NCI-H2196 (cell line): Measurements from ENCODE around the gene IL17RC.
"Not testable (repeated sequence)": the region's sequence is repeated elsewhere in the genome, so short reads cannot be mapped to it uniquely, and the experiment has no call there.

Experiments used
- DNase-seq: peaks from one replicate; lab custom pipeline; 2025; ENCODE audit not compliant: unreplicated experiment; lab: John Stamatoyannopoulos, UW

The IL17RC gene

DNA sequence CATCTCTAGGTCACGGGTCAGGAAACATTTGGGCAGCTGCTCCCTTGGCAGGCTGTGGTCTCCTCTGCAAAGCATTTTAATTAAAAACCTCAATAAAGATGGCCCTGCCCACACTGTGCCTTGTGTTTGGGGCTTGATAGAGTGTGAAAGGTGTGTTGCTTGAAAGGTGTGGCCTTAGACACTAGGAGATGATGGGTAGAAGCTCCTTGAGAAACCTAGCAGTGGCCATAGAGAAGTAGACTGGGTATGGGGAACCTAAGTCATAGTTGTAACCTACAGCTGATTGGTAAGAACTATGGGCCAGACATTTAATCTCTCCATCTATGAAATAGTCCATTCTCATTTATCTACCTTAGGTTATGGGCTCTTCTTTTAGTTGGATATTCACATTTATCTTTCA is 23.2 kb upstream of the IL17RC start:
- DNase-seq, result no peak

DNA sequence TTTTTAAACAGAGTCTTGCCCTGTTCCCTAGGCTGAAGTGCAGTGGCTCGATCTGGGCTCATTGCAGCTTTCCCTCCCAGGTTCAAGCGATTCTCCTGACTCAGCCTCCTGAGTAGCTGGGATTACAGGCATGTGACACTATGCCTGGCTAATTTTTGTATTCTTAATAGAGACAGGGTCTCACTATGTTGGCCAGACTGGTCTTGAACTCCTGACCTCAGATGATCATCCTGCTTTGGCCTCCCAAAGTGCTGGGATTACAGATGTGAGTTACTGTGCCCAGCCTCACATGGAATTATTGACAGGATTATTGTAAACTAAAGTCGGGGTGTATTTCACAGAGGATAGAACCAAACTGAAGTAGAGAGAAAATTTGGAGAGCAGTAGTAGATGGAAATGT is 21.2 kb upstream of the IL17RC start:
- not testable (repeated sequence) for DNase-seq

DNA sequence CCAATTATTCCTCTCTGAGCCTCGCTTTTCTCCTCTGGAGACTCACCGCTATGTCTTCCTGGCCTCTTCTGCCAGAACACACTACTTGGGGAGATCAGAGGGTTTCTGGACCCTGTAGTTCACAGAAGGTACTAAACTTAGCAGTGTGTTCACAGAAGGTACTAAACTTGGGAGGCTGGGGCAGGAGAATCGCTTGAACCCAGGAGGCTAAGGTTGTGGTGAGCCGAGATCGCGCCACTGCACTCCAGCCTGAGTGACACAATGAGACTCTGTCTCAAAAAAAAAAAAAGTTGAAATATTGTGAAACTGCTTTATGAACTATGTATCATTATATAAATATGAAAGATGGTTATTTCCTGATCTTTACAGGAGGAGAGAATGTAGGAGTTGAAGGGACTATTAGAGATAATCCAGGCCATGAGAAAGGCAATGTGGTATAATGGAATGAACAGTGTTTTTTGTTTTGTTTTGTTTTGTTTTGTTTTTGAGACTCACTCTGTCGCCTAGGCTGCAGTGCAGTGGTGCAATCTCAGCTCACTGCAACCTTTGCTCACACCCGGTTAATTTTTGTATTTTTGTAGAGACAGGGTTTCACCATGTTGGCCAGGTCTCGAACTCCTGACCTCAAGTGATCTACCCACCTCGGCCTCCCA is 20.0 kb upstream of the IL17RC start:
- DNase-seq, result not testable (repeated sequence)

DNA sequence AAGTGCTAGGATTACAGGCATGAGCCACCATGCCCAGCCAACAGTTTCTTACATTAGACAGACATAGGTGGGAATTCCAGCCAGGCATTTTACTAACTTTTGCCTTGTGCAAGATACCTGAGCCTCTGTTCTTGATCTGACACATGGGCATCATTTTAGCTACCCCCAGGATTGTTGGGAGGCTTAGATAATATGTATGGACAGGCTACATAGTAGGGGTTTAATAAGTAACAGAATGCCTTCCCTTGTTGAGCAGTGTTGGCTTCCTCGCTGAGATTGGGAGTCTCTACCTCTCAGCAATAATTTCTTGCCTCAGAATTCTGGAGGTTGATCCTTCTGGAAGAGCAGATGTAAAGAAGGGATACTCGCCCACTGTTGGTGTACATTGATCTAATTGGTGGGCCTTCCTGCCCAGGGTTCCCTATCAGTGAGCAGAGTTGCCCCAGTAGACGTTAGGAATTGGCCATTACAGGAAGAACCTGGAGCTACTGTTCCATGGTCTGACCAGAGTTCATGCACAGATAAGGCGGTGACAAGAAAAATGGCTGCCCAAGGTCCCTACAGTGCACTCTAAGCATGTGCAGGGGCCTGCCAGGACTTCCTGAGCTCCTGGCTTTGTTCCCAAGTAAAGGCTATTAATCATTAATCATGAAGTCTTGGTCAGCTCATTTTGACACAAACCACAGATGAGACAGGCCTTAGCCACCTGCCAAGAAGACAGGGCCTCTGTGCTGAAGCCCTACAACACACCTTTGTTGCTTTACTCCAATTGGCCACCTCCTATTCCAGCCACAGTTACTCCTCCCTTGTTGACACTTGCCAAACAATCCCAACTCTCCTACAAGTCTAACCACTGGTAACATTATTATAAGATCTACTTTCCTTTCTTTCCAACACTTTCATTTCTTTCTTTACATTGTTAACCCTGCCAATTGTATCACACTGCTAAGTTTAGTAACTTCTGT is 19.2 kb upstream of the IL17RC start:
- DNase-seq, result peak; percentile 50

DNA sequence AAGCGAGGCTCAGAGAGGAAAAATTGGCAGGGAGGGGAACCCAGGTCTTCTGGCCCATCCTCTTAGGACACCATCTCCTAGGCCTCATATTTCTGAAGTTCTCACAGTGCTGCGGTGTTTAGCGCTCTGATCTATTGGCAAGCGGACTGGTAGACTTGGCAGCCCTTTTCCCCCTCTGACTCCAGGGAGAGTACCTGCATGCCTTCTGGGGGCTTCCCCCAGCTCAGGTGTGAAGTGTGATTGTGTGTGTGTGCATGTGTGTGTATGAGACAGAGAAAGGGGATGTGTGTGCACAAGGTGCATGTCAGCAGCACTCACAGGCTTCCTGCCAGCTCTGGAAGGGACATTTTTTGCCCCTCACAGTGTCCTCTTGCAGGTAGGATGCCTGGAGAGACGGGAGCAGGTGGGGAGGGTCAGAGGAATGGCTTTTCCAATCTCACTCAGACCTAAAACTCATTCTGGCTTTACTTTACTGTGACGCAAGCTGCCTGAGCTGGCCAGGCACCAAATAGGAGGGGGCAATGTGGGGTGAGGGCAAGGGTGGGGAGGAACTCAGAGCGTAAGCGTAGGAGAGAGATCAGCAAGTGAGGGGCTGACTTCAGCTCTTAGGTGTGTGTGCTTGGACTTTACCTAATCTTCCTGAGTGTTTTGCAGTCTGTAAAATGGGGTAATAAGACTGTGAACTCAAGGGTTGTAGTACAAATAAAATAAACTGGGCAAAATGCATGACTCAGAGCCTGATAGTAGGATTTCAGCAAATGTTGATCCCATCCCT is 18.2 kb upstream of the IL17RC start:
- no peak for DNase-seq

DNA sequence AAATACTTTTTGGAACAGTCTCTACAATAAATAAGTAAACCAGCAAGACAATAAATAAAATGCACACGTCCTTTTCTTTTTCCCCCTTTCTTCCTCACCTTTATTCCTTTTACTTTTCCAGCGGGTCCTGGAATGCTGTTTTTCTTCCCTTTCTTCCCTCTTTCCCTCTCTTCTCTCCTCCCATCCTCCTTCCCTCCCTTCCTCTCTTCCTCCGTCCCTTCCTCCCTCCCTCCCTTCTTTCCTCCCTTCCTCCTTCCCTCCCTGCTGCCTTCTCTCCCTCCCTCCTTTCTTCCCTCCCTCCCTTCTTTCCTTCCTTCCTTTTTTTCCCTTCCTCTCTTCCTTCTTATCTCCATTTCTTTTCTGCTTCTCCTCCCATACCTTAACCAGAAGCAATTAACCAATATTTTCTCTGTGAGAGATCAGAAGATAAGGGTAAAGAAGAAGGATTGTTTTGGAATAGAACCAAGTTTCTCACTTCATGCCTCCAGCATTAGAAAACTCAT is 17.6 kb upstream of the IL17RC start:
- DNase-seq, result no peak

DNA sequence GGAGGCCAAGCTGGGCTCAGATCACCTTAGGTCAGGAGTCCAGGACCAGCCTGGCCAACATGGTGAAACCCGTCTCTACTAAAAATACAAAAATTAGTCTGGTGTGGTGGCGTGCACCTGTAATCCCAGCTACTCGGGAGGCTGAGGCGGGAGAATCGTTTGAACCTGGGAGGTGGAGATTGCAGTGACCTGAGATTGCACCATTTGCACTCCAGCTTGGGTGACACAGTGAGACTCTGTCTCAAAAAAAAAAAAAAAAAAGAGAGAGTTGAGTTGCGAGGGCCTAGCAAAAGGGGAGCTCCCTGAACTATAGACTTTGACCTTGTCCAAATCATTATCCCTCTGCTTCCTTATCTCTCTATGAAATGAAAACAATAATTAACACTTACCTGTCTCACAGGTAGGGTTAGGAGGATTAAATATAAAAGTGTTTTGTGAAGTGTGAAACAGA is 15.9 kb upstream of the IL17RC start:
- DNase-seq, result not testable (repeated sequence)

DNA sequence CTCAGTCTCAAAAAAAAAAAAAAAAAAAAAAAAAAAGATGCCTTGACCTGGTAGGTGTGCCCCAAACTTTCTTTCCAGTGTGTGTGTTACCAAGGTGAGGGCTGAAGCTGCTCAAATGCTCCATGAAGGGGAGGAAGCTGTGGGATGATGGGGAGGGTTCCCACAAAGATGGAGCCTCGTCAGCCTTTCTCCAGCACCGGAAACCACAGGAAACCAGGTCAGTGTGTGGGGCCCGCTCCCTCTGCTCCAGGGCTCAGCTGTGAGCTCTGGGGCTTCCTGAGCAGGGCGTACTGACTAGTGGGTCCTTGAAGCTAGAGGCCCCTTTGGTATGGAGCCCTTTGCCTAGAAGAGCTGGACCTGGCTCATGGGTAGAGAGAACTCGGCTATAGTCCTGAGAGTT is 14.9 kb upstream of the IL17RC start:
- DNase-seq, result no peak

DNA sequence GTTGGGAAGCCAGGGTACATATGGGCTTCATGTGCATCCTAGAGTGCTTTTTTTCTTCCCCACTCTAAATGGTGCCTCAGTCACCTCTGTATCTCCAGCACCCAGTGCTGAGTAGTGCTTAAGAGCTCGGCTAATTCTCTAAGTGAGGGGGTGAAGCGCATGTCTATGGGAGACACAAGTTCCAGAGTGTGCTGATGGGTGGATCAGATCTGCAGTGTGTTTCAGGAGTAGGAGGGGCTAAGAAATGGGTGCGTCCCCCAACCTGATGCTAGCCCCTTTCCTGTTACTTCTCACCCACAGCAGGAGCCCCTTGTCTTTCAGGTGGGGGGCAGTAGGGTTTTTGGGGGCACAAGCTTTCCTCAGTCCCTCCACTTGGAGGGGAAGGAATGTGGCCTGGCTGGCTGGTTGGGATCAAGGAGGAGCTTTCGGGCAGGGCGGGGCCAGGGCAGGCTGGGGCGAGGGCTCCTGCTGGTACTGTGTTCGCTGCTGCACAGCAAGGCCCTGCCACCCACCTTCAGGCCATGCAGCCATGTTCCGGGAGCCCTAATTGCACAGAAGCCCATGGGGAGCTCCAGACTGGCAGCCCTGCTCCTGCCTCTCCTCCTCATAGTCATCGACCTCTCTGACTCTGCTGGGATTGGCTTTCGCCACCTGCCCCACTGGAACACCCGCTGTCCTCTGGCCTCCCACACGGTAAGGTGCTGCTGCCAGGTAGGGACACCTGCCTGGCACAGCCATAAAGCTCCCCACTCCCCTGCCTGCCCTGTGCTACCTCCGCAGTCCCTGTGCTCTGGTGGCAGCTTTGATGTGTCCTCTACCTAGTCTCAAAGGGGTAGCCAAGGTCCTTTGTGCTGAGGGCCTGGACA is 14.3 kb upstream of the IL17RC start, which contains the start of gene IL17RE:
Gene IL17RE, plus strand, starts transcription at position 477 of the 866 bp plus-strand sequence. Its CDS starts 85 bp downstream, at position 562.
- peak; percentile 16 for DNase-seq

DNA sequence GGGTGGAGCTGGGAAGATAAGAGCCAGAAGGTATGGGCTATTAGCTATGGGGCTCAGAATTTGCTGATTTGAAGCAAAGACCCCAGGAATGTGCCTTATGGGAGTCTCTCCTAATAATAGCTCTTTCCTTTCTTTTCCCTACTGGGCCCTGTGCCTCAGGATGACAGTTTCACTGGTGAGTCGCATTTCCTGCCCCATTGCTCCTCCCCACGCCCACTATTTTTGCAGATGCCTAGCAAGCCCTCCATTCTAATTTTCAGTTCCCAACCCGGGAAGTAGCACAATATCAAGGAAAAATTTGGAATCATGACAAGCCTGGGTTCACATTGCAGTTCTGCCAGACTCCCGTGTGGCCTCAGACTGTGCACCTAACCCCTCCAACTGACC is 13.7 kb upstream of the IL17RC start:
- DNase-seq, result no peak

DNA sequence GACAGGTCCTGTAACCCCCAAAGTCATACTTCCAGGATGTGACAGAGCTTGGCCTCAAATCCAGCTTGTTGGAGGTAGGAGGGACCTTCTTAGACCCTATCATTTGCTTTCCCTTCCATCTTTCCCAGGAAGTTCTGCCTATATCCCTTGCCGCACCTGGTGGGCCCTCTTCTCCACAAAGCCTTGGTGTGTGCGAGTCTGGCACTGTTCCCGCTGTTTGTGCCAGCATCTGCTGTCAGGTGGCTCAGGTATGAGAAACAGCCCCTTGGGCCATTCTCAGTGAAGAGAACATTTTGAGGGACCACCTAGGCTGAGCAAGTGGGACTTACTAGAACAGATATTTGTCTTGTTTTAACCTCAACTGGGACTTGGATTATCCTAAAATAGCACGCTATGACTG is 13.0 kb upstream of the IL17RC start:
- no peak for DNase-seq

DNA sequence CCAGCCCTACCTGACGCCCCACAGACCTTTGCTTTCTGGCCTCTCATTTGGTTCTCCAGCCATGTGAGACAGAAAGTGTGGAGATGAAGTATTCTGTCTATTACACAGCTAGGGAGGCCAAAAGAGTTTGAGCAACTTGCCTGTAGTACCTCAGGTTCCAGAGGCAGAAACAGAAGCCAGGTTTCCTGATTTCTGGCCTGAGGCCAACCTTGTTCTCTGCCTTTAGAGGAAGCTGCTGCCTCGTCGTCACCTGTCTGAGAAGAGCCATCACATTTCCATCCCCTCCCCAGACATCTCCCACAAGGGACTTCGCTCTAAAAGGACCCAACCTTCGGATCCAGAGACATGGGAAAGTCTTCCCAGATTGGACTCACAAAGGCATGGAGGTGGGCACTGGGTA is 10.4 kb upstream of the IL17RC start:
- DNase-seq, result no peak

DNA sequence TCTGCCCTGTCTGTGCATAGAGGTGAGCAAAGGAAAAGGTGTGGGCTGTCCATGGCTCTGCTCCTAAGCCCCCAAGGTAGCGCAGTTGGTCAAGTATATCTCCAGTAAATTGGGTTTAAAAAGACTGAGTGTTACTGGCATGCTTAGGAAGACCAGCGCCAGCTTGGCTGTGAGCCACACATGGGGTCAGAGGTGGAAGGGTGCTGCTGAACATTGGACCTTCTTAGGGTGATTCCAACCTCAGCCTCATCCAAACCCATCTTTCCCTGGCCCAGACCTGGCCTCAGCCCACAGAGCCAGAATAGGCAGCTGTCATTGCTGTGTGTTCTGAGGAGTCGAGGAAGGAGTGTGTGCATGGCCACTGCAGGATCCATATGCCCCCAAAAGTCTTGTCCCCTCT is 8.6 kb upstream of the IL17RC start:
- DNase-seq, result no peak

DNA sequence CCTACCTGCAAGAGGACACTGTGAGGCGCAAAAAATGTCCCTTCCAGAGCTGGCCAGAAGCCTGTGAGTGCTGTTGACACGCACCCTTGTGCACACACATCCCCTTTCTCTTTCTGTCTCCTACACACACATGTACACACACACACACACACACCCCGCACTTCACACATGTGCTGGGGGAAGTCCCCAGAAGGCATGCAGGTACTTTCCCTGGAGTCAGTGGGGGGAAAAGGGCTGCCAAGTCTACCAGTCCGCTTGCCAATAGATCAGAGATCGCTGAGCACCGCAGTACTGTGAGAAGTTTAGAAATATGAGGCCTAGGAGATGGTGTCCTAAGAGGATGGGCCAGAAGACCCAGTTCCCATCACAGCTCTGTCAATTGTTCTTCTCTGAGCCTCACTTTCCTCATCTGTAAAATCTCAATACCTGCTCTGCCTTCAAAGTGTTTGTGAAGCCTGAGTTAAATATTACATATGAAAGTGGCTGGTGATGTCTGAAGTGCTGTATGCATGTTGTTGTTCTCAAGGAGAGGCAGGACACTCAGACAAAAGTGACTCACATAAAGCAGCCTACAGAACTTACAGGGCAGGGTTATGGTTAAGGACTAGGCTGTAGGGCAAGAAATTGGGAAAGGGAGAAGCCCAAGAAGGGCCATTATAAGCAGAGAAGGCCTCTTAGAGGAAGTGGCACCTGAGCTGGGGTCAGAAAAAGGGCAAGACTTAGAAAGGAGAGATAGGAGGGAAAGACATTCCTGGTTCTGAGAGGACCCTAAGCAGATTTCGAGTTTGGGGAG is 7.5 kb upstream of the IL17RC start:
- DNase-seq, result no peak

DNA sequence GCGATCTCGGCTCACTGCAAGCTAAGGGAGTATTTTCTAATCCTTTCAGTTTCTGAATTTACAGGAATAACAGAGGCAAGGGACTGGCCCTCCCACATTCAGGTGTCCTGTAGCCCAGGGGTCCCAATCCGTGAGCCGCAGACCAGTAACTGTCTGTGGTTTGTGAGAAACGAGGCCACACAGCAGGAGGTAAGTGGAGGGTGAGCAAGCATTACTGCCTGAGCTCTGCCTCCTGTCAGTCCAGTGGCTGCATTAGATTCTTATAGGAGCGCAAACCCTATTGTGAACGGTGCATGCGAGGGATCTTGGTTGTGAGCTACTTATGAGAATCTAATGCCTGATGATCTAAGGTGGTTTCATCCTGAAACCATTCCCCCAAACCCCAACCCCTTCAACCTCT is 5.0 kb upstream of the IL17RC start:
- no peak for DNase-seq

DNA sequence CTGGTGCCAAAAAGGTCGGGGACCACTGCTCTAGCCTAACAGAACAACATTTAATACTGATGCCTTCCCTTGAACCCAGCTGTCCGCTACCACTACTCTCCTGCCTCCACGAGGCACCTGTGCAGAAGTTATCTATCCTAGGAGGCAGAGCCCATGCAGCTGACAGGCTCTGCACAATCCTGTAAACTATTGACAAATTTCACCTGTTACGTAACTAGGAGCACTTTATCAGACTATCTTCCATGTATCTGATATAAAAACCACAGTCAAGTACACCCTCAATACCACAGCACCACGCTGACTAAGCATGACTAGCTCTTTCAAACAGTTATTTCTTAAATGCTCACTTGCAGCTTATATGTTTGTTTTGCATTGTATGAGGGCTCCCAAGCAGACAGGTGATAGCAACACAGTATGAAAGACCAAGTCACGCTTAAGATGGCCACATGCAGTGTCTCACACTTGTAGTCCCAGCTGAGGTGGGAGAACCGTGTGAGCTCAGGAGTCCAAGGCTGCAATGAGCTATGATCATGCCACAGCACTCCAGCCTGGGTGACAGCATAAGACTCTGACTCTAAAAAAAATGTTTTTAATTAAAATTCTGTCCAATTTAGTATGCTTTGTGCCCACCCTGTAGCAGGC is 4.5 kb upstream of the IL17RC start:
- no peak for DNase-seq

DNA sequence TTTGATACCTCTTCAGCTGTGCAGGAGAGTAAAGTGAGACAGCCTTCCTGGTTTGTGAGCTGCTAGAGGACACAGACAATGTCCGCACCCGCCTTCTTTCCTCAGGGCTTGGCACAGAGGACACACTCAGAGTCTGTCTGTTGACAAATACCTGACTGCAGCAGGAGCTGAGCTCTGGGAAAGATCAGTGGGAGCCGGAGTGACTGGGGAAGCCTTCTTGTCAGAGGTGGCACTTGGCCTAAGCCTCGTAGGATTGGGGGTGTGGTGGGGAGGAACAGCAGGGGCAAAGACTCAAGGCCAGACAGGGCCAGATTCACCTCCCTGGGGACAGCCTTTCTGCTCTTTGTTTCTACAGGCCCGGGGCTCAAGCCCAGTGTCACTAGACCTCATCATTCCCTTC is 3.3 kb upstream of the IL17RC start:
- DNase-seq, result no peak

DNA sequence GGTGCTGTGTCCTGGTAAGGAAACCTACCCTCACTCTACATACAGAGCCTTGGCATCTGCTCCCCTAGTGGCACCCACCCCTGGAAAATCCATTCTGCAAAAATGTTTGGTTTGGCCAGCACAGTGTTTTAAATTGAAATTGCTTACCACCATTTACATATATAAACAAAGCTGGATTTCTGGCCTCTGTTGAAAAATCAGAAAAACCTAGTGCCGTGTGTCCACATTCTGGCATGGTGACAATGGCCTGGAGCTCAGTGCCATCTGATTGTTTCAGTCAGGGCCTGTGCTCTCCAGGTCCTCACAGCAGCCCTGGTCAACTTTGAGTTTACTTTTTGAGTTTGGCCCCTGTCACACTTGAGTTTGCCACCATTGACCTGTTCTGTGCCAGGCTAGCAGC is 2.9 kb upstream of the IL17RC start:
- no peak for DNase-seq
